Suprapubic skin (tissue), 4 donors: ENCODE data around the gene FSTL4. TPM values are rescaled to one million over a fixed set of nuclear protein-coding genes. Genes with fewer than 3 reads are reported as not detected.

Experiments
- DNase-seq, 2 donors: peaks; one replicate each; pipeline ENCODE4 v3.0.0-alpha.2; 2019; ENCODE audit warnings: low spot score in 2 of 2
- H3K27ac ChIP-seq: fragments of 200-600 bp; sonication (generic); one replicate; pipeline ENCODE4 v1.5.1; 2019
- H3K27me3 ChIP-seq: fragments of 200-600 bp; sonication (generic); one replicate; pipeline ENCODE4 v1.5.1; 2019
- H3K36me3 ChIP-seq: fragments of 200-600 bp; sonication (generic); one replicate; pipeline ENCODE4 v1.5.1; 2019
- H3K4me1 ChIP-seq: fragments of 200-600 bp; sonication (generic); one replicate; pipeline ENCODE4 v1.5.1; 2019
- H3K4me3 ChIP-seq: fragments of 200-600 bp; sonication (generic); one replicate; pipeline ENCODE4 v1.5.1; 2019; ENCODE audit warnings: mild to moderate bottlenecking
- H3K9me3 ChIP-seq: fragments of 200-600 bp; sonication (generic); one replicate; pipeline ENCODE4 v1.5.1; 2019
- EP300 ChIP-seq: sonication (generic); formaldehyde crosslinking; IDR thresholded peaks from one replicate; pipeline ENCODE4 v1.6.1; 2017; ENCODE audit warnings: antibody characterized with exemption
- POLR2A ChIP-seq, 2 donors: fragments of 450-650 bp; IDR thresholded peaks; one replicate each; pipeline ENCODE4 v1.6.1; 2017; ENCODE audit warnings: antibody characterized with exemption in 2 of 2, mild to moderate bottlenecking in 2 of 2, moderate library complexity in 2 of 2
- POLR2AphosphoS5 ChIP-seq, 3 donors: sonication (generic); formaldehyde crosslinking; IDR thresholded peaks; one replicate each; pipeline ENCODE4 v1.6.1; 2017; ENCODE audit warnings: antibody characterized with exemption in 3 of 3
- WGBS: methylation state at CpG from one replicate; pipeline ENCODE4 v1.1.5; 2018; 5-methylcytosine and 5-hydroxymethylcytosine counted together
- total RNA-seq, 4 donors: library from RNA; depleted of rRNA; stranded (reverse); fragments of >200 nt; gene quantifications; one replicate each; pipeline ENCODE4 v1.1.0, GENCODE V29; 2016
- TF ChIP-seq, protein P1 (sequence below), 2 donors: fragments of 200-600 bp in 1 of 2; fragments of 450-650 bp in 1 of 2; sonication (generic) in 1 of 2; IDR thresholded peaks; one replicate each; pipeline ENCODE4 v1.5.1; 2016 to 2019; ENCODE audit warnings: antibody characterized with exemption in 2 of 2, mild to moderate bottlenecking in 1 of 2, moderate library complexity in 1 of 2

The FSTL4 gene
- total RNA-seq, 4 donors from 2014 or later = 2.3 to 6.4 (median 5.8) TPM

DNA sequence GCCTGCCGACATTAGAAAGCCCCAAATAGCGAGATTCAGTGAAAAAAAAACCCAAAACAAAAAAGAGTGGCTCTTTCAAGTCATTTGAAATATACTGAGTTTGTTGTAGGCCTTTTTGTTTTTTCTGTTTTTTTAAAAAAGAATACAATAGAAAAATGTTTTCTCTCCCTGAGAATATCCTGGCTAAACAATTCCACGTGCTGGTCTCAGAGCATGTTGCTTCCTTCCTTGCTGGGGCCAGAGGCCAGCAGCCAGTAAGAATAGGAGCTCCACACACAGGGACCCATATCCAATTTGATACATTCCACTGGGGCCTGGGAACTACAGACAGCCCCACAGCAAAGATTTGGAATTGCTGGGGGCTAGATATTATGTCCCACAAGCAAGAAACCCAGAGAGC, 369.1 kb downstream of the FSTL4 start:
- H3K4me3 ChIP-seq = no peak overlapping the region
- DNase-seq = no peak
- TF ChIP-seq POLR2AphosphoS5 (IDR thresholded peaks at IDR 0.05) (no peak), POLR2A (IDR thresholded peaks at IDR 0.05) (no peak), EP300 (no peak)
- peaks cover 12% of the 10 kb centered on the region for H3K4me1 ChIP-seq
- H3K27ac ChIP-seq = no peak overlapping the region
- 79% methylated on average over 3 of the region's 3 CpGs for WGBS
- no peaks in the 10 kb centered on the region for H3K9me3 ChIP-seq
- H3K36me3 ChIP-seq = no peaks in the 10 kb centered on the region
- no peaks in the 10 kb centered on the region for H3K27me3 ChIP-seq

DNA sequence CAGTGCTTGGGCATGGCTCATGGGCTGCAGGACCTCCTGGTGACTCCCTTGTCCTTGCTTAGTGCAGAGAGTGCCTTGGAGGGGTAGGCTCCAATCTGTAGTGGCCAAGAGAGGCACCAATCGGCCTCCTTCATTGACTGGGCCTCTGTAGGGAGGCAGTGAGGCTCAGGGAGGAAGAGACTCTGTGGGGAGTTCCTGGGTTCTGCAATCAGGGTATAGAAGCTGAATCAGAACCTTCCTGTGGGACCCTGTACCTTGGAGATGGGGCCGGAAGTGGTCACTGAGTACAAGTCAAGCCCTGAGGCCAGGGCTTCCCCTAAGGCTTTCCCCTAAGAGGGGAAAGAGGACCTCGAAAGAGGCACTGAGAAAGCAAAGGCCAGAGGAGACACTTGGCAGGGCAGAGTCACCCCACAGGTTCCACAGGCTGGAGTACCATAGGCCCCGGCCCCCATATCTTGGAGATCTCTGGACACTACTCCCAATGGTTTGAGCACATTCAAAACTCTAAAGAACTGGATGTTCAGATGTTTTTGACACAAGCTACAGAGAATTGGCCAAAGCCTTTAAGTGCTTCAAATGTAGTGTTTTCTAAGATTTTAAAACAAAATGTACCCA, 370.0 kb downstream of the FSTL4 start:
- WGBS = 94% methylated on average over 4 of the region's 4 CpGs
- TF ChIP-seq EP300 (no peak), POLR2A (IDR thresholded peaks at IDR 0.05) (no peak), POLR2AphosphoS5 (IDR thresholded peaks at IDR 0.05) (no peak)
- TF ChIP-seq, protein P1, sequence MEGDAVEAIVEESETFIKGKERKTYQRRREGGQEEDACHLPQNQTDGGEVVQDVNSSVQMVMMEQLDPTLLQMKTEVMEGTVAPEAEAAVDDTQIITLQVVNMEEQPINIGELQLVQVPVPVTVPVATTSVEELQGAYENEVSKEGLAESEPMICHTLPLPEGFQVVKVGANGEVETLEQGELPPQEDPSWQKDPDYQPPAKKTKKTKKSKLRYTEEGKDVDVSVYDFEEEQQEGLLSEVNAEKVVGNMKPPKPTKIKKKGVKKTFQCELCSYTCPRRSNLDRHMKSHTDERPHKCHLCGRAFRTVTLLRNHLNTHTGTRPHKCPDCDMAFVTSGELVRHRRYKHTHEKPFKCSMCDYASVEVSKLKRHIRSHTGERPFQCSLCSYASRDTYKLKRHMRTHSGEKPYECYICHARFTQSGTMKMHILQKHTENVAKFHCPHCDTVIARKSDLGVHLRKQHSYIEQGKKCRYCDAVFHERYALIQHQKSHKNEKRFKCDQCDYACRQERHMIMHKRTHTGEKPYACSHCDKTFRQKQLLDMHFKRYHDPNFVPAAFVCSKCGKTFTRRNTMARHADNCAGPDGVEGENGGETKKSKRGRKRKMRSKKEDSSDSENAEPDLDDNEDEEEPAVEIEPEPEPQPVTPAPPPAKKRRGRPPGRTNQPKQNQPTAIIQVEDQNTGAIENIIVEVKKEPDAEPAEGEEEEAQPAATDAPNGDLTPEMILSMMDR (IDR thresholded peaks at IDR 0.05) = no peak
- no peak for DNase-seq

DNA sequence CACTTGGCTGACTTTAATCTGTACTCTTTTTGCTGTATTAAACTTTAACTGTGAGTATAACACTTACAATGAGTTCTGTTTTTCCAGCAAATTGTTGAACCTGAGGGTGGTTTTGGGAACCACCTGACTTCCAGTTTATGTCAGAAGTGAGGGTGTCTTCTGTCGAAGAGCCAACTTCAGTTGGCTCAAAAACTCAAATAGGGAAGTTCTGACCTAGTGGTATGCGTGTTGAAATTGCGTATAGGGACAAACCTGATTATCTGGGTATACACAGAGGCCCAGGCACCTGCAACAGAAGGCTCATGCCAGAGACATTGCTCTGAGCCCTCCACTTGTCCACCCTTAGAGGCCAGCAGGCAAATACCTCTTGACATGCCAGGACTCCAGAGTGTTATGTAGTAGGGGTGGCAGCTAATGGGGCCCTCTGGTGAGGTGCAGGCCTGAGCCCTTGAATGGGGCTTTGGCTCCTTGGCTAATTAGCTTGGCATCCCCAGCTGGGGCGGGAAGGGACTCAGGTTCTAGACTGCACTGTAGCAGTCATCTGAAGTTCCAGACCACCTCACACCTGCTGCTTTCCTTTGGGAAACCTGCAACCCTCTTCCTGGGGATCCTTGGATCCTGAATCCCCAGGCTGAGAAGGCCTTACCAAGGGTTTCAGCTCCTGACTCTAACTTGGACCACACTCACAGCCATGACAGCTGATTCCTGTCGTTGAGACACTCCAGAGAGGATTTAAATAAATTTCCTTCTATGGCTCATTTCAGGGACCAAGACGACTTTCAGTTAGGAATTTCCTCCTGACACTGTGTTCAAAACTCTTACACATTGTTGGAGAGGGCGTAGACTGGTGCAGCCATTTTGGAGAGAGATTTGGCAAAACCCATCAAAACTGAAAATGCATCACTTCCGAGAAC, 370.9 kb downstream of the FSTL4 start:
- peaks cover 3% of the 10 kb centered on the region for H3K27me3 ChIP-seq
- no peak overlapping the region for H3K4me3 ChIP-seq
- H3K36me3 ChIP-seq = no peaks in the 10 kb centered on the region
- H3K4me1 ChIP-seq = peaks cover 12% of the 10 kb centered on the region
- H3K27ac ChIP-seq = no peak overlapping the region
- 88% methylated on average over 7 of the region's 8 CpGs for WGBS
- no peaks in the 10 kb centered on the region for H3K9me3 ChIP-seq
- no peak for DNase-seq
- TF ChIP-seq, protein P1 (IDR thresholded peaks at IDR 0.05) = no peak
- TF ChIP-seq POLR2AphosphoS5 (IDR thresholded peaks at IDR 0.05) (no peak), EP300 (no peak), POLR2A (IDR thresholded peaks at IDR 0.05) (no peak)

More for the DNA sequence above, 370.0 kb downstream of the FSTL4 start:
- H3K4me1 ChIP-seq = peaks cover 12% of the 10 kb centered on the region
- H3K4me3 ChIP-seq = no peak overlapping the region
- H3K9me3 ChIP-seq = no peaks in the 10 kb centered on the region
- H3K27ac ChIP-seq = no peak overlapping the region
- no peaks in the 10 kb centered on the region for H3K36me3 ChIP-seq
- H3K27me3 ChIP-seq = no peaks in the 10 kb centered on the region

DNA sequence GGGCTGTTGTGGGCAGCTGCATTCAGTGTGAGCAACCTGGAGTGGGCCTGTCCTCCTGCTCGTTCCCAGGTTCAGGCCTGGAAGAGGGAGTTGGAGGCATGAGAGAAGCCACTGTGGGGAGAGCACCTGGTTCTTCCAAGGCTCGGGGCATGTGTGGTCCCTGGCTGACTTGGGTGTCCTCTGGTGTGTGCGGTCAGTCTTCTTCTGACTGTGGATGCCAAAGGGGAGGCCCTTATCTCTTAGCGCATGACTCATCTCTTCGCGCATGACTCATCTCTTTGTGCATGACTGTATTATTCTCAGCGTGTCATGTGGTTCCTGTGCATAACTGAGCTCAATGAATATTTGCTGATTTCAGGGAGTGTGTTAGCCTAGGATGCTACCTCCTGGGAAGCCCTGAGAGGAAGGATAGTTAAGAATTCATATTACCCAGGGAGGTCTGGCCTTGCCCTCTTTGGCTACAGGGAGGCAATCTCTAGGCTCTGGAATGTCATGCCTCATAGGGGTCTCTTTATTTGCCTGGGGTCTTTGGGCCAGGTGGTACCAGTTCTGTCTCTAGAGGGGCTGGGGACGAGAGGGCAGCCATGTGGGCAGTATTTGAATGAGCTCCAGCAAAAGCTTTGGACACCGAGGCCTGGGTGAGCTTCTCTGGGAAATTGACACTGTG, 371.8 kb downstream of the FSTL4 start:
- Histone ChIP-seq H3K4me3 (no peak overlapping the region), H3K36me3 (no peaks in the 10 kb centered on the region), H3K27me3 (peaks cover 3% of the 10 kb centered on the region), H3K9me3 (no peaks in the 10 kb centered on the region), H3K27ac (no peak overlapping the region), H3K4me1 (peaks cover 12% of the 10 kb centered on the region)
- TF ChIP-seq EP300 = no peak
- DNase-seq = no peak
- 74% methylated on average over 8 of the region's 9 CpGs for WGBS

DNA sequence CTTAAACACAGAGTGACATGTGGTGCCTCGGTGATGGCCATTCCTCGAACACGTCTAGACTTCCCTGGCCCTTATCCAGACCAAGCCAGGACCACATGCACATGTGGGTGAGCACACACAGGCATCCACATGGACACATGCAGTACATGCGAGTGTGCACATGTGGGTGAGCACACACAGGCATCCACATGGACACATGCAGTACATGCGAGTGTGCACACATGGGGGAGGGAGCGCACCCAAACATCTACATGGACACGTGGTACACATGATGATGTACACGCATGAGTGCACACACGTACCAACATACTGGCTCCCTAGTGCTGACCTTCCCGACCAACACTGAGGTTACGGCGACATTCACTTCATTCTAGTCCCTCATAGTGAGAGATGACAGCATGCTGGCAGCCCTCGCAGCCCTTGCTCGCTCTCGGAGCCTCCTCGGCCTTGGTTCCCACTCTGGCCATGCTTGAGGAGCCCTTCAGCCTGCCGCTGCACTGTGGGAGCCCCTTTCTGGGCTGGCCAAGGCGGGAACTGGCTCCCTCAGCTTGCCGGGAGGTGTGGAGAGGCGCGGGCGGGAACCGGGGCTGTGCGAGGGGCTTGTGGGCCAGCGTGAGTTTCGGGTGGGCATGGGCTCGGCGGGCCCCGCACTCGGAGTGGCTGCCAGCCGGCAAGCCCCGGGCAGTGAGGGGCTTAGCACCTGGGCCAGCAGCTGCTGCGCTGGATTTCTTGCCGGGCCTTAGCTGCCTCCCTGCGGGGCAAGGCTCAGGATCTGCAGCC, 373.7 kb downstream of the FSTL4 start:
- Histone ChIP-seq H3K9me3 (no peaks in the 10 kb centered on the region), H3K4me1 (peaks cover 12% of the 10 kb centered on the region), H3K27me3 (peaks cover 3% of the 10 kb centered on the region), H3K4me3 (no peak overlapping the region), H3K36me3 (no peaks in the 10 kb centered on the region), H3K27ac (no peak overlapping the region)
- WGBS = 94% methylated on average over 17 of the region's 35 CpGs
- DNase-seq = peak in 1 of 2 donors; percentile 36
- TF ChIP-seq, protein P1 (IDR thresholded peaks at IDR 0.05) = no peak
- TF ChIP-seq POLR2A (IDR thresholded peaks at IDR 0.05) (no peak), POLR2AphosphoS5 (IDR thresholded peaks at IDR 0.05) (no peak)
